K562 treated with DMSO at 1 percent for 12 hours (cell line): ENCODE data around the gene KLLN. TPM values are rescaled to one million over a fixed set of nuclear protein-coding genes. Genes with fewer than 3 reads are reported as not detected.

Experiments
- total RNA-seq: library from RNA; unstranded; fragments of 300-600 nt; gene quantifications from 2 replicates; pipeline ENCODE4 v1.2.3, GENCODE V29; 2022; ENCODE audit not compliant: insufficient read depth

Gene KLLN
- total RNA-seq, result 0.14 TPM in 1 of 2 replicates, not detected in the other

GRCh38 chr10:87863053-87863943 lies at the start of gene KLLN, which contains the start of gene PTEN:
KLLN (minus strand) TSS chr10:87863533; CDS start chr10:87862487, 1,046 bp downstream.
PTEN (plus strand) TSS chr10:87863625; CDS start chr10:87864470, 845 bp downstream.

GRCh38 chr10:87817609-87818504 lies 45.5 kb downstream of the KLLN start, which contains the start of gene ATAD1:
ATAD1 (minus strand) TSS chr10:87818226; CDS start chr10:87814599, 3,627 bp downstream.

Other genes starting within 250 kb of the KLLN start
- gene PAPSS2, start 203.7 kb downstream of the KLLN start, total RNA-seq, result not detected in 2 replicates
- 7.9 and 16.0 TPM in 2 replicates for gene ATAD1, start 45.3 kb downstream of the KLLN start, total RNA-seq
- gene PTEN, start 92 bp upstream of the KLLN start, total RNA-seq, result 10.0 and 16.5 TPM in 2 replicates